ENCODE measurements around the gene SLCO2B1.

The SLCO2B1 gene

GRCh38 chr11:75212411-75212810, 61.5 kb downstream of the SLCO2B1 start (continued):
- no peak for TF ChIP-seq ZNF837 (tag by site-specific recombination; IDR thresholded peaks at IDR 0.05)

- H3K4me1 ChIP-seq (ENCODE audit: control insufficient read depth, insufficient read depth, low read length): no peaks in the 10 kb centered on the region
- H3K36me3 ChIP-seq (ENCODE audit: control insufficient read depth in 2 of 2, insufficient read depth in 1 of 2, low read length in 2 of 2): no peaks in the 10 kb centered on the region
- POLR2A ChIA-PET: interaction anchor here (1.0 kb wide), 1 partner anchor 20 kb away, joined by 3 read pairs; no protein-coding TSS in a partner anchor
- H3K4me3 ChIP-seq (ENCODE audit: low read depth, low read length): no peak overlapping the region
- no peak overlapping the region for H3K27ac ChIP-seq (ENCODE audit: extremely low read depth, low read depth, low read length)
- TF ChIP-seq GLIS2 (tag by site-specific recombination; IDR thresholded peaks at IDR 0.05) (0 out of 2 replicates have a peak, but pooled peaks have one; percentile 15), ZNF169 (tag by site-specific recombination; IDR thresholded peaks at IDR 0.05) (no peak), ZBTB17 (tag by site-specific recombination; IDR thresholded peaks at IDR 0.05) (0 out of 2 replicates have a peak, but pooled peaks have one; percentile 30), SALL2 (tag by site-specific recombination; IDR thresholded peaks at IDR 0.05; ENCODE audit: borderline replicate concordance) (no peak), GFI1B (tag by site-specific recombination; IDR thresholded peaks at IDR 0.05) (no peak), REST (tag by site-specific recombination; IDR thresholded peaks at IDR 0.05) (peak; percentile 98), ZNF175 (tag by site-specific recombination; IDR thresholded peaks at IDR 0.05) (no peak), ZNF580 (tag by site-specific recombination; IDR thresholded peaks at IDR 0.05) (no peak), CTCF (tag by site-specific recombination; IDR thresholded peaks at IDR 0.05) (0 out of 2 replicates have a peak, but pooled peaks have one; percentile 16), PBX3 (CRISPR knock-in tag; IDR thresholded peaks at IDR 0.05) (peak; percentile 44; the same call in 1 of the 2 replicates)
- no peaks in the 10 kb centered on the region for H3K9me3 ChIP-seq (ENCODE audit: control insufficient read depth, insufficient read depth, low read depth, low read length)
- CTCF ChIA-PET: interaction anchor here (0.5 to 3.0 kb wide), 21 partner anchors 9 to 873 kb away, joined by 3 to 17 read pairs (median 4); no protein-coding TSS in a partner anchor
These were observed 63.5 kb downstream of the SLCO2B1 start for GRCh38 chr11:75214411-75214821.

- no peak overlapping the region for H3K4me3 ChIP-seq (ENCODE audit: low read depth, low read length)
- ChIA-PET POLR2A (interaction anchor here (1.0 kb wide), 1 partner anchor 19 kb away, joined by 3 read pairs; no protein-coding TSS in a partner anchor), CTCF (interaction anchor here (0.5 to 3.0 kb wide), 19 partner anchors 10 to 873 kb away, joined by 3 to 17 read pairs (median 4); no protein-coding TSS in a partner anchor)
- H3K27ac ChIP-seq (ENCODE audit: extremely low read depth, low read depth, low read length): no peak overlapping the region
- no peak for TF ChIP-seq ZNF837 (tag by site-specific recombination; IDR thresholded peaks at IDR 0.05)
- no peak for TF ChIP-seq PATZ1 (tag by site-specific recombination; IDR thresholded peaks at IDR 0.05)
- no peak for TF ChIP-seq ZNF596 (tag by site-specific recombination; IDR thresholded peaks at IDR 0.05)
- TF ChIP-seq ZNF214 (tag by site-specific recombination; IDR thresholded peaks at IDR 0.05; ENCODE audit: borderline replicate concordance): no peak
- TF ChIP-seq ZNF266 (tag by site-specific recombination; IDR thresholded peaks at IDR 0.05; ENCODE audit: low read depth): no peak
- no peak for TF ChIP-seq ZNF426 (tag by site-specific recombination; IDR thresholded peaks at IDR 0.05)
- TF ChIP-seq ZBTB48 (tag by site-specific recombination; IDR thresholded peaks at IDR 0.05): no peak
- TF ChIP-seq MYNN (tag by site-specific recombination; IDR thresholded peaks at IDR 0.05; ENCODE audit: borderline replicate concordance): no peak
- TF ChIP-seq KLF10 (tag by site-specific recombination; IDR thresholded peaks at IDR 0.05): no peak
- TF ChIP-seq SETDB1 (IDR thresholded peaks at IDR 0.05; ENCODE audit: insufficient read length, low read length): no peak
- no peak for TF ChIP-seq SCRT1 (tag by site-specific recombination; IDR thresholded peaks at IDR 0.05; ENCODE audit: borderline replicate concordance)
- no peak for TF ChIP-seq GFI1B (tag by site-specific recombination; IDR thresholded peaks at IDR 0.05)
- TF ChIP-seq ZNF121 (tag by site-specific recombination; IDR thresholded peaks at IDR 0.05): no peak
- no peak for TF ChIP-seq TCF7L2 (IDR thresholded peaks at IDR 0.05; ENCODE audit: borderline replicate concordance, low read depth, low read length)
- no peak for TF ChIP-seq ZNF354C (tag by site-specific recombination; IDR thresholded peaks at IDR 0.05; ENCODE audit: borderline replicate concordance, low read depth)
- no peaks in the 10 kb centered on the region for H3K9me3 ChIP-seq (ENCODE audit: control insufficient read depth, insufficient read depth, low read depth, low read length)
- no peaks in the 10 kb centered on the region for H3K36me3 ChIP-seq (ENCODE audit: control insufficient read depth in 2 of 2, insufficient read depth in 1 of 2, low read length in 2 of 2)
- H3K4me1 ChIP-seq (ENCODE audit: control insufficient read depth, insufficient read depth, low read length): no peaks in the 10 kb centered on the region
These were observed 63.9 kb downstream of the SLCO2B1 start for GRCh38 chr11:75214843-75215242.

All from HEK293 (cell line).